Nephron (organoid): ENCODE measurements around the gene TSPAN33.

ENCODE experiments used
- H3K27ac Mint-ChIP-seq, 3 experiments: 2 replicates each; pipeline ENCODE4 v1.8.0; 2020; ENCODE audit warnings: mixed read lengths in 3 of 3, mild to moderate bottlenecking in 2 of 3, moderate library complexity in 1 of 3
- H3K27me3 Mint-ChIP-seq: 2 replicates; pipeline ENCODE4 v1.8.0; 2021; ENCODE audit warnings: low read depth, mild to moderate bottlenecking, moderate library complexity, mixed read lengths
- H3K36me3 Mint-ChIP-seq: 2 replicates; pipeline ENCODE4 v1.8.0; 2020; ENCODE audit warnings: low read depth, mixed read lengths
- H3K4me1 Mint-ChIP-seq: 2 replicates; pipeline ENCODE4 v1.8.0; 2020; ENCODE audit warnings: mixed read lengths
- H3K4me3 Mint-ChIP-seq, 3 experiments: 2 replicates each; pipeline ENCODE4 v1.8.0; 2020; ENCODE audit warnings: mild to moderate bottlenecking in 3 of 3, mixed read lengths in 3 of 3, moderate library complexity in 2 of 3
- H3K9me3 Mint-ChIP-seq: 2 replicates; pipeline ENCODE4 v1.8.0; 2020; ENCODE audit warnings: mixed read lengths
- CTCF ChIP-seq, 3 experiments: fragments of 200-600 bp; sonication (generic); IDR thresholded peaks; one replicate each; pipeline ENCODE4 v1.5.0; 2021; ENCODE audit warnings: antibody characterized with exemption in 3 of 3; ENCODE audit not compliant: unreplicated experiment in 3 of 3

TSPAN33 gene

GRCh38 chr7:129186749-129187260 is 42.3 kb downstream of the TSPAN33 start:
- peaks cover 42% of the 10 kb centered on the region for H3K4me1 Mint-ChIP-seq
- H3K27ac Mint-ChIP-seq: peak overlapping the region; percentile 66 to 84 (median 80)
- no peaks in the 10 kb centered on the region for H3K27me3 Mint-ChIP-seq
- no peak for TF ChIP-seq CTCF (IDR thresholded peaks at IDR 0.05; ENCODE audit: unreplicated experiment in 3 of 3)
- peak overlapping the region; percentile 48 to 88 (median 88) for H3K4me3 Mint-ChIP-seq
- H3K9me3 Mint-ChIP-seq: no peaks in the 10 kb centered on the region
- peaks cover 5% of the 10 kb centered on the region for H3K36me3 Mint-ChIP-seq

- peaks cover 51% of the 10 kb centered on the region for H3K4me1 Mint-ChIP-seq
- H3K4me3 Mint-ChIP-seq: peak overlapping the region; percentile 88 to 93 (median 88)
- no peaks in the 10 kb centered on the region for H3K9me3 Mint-ChIP-seq
- no peaks in the 10 kb centered on the region for H3K27me3 Mint-ChIP-seq
- H3K27ac Mint-ChIP-seq: peak overlapping the region; percentile 80 to 90 (median 84)
- peaks cover 16% of the 10 kb centered on the region for H3K36me3 Mint-ChIP-seq
- no peak for TF ChIP-seq CTCF (IDR thresholded peaks at IDR 0.05; ENCODE audit: unreplicated experiment in 3 of 3)
Measured at GRCh38 chr7:129187681-129188371, 43.3 kb downstream of the TSPAN33 start.

- peak within 1 kb of the TSS; percentile 94 to 100 (median 99) for H3K4me3 Mint-ChIP-seq
- H3K27me3 Mint-ChIP-seq: no peaks in the 10 kb centered on the region
- TF ChIP-seq CTCF (IDR thresholded peaks at IDR 0.05; ENCODE audit: unreplicated experiment in 3 of 3): no peak
- peak within 1 kb of the TSS; percentile 84 to 94 (median 93) for H3K27ac Mint-ChIP-seq
- H3K36me3 Mint-ChIP-seq: peaks cover 22% of the 10 kb centered on the region
- H3K9me3 Mint-ChIP-seq: no peaks in the 10 kb centered on the region
- H3K4me1 Mint-ChIP-seq: peaks cover 51% of the 10 kb centered on the region
Measured at GRCh38 chr7:129188372-129188891, 43.9 kb downstream of the TSPAN33 start, which contains the start of gene SMO. TSS of gene SMO (plus strand) at chr7:129188633. CDS start at chr7:129189152, 519 bp downstream.

- H3K27ac Mint-ChIP-seq: peak overlapping the region; percentile 81 to 94 (median 93)
- H3K4me3 Mint-ChIP-seq: peak overlapping the region; percentile 94 to 100 (median 99)
- no peak for TF ChIP-seq CTCF (IDR thresholded peaks at IDR 0.05; ENCODE audit: unreplicated experiment in 3 of 3)
- H3K36me3 Mint-ChIP-seq: peaks cover 22% of the 10 kb centered on the region
- H3K4me1 Mint-ChIP-seq: peaks cover 51% of the 10 kb centered on the region
- H3K27me3 Mint-ChIP-seq: no peaks in the 10 kb centered on the region
- no peaks in the 10 kb centered on the region for H3K9me3 Mint-ChIP-seq
Measured at GRCh38 chr7:129188892-129189660, 44.6 kb downstream of the TSPAN33 start.

- TF ChIP-seq CTCF (IDR thresholded peaks at IDR 0.05; ENCODE audit: unreplicated experiment in 3 of 3): no peak
- H3K27ac Mint-ChIP-seq: peak overlapping the region; percentile 81 to 94 (median 93)
- peak overlapping the region; percentile 94 to 100 (median 99) for H3K4me3 Mint-ChIP-seq
- H3K4me1 Mint-ChIP-seq: peaks cover 51% of the 10 kb centered on the region
- peaks cover 27% of the 10 kb centered on the region for H3K36me3 Mint-ChIP-seq
- no peaks in the 10 kb centered on the region for H3K9me3 Mint-ChIP-seq
- H3K27me3 Mint-ChIP-seq: no peaks in the 10 kb centered on the region
Measured at GRCh38 chr7:129189661-129190310, 45.3 kb downstream of the TSPAN33 start.
